SKM-1 treated with dmso at 0.1 percent for 144 hours (cell line): ENCODE results near the gene C1orf185.
"Not testable (repeated sequence)": the region's sequence is repeated elsewhere in the genome, so short reads cannot be mapped to it uniquely, and the experiment has no call there.

ENCODE experiments used
- DNase-seq: peaks from one replicate; lab custom pipeline; 2025; ENCODE audit not compliant: unreplicated experiment; lab: John Stamatoyannopoulos, UW

The C1orf185 gene

DNA sequence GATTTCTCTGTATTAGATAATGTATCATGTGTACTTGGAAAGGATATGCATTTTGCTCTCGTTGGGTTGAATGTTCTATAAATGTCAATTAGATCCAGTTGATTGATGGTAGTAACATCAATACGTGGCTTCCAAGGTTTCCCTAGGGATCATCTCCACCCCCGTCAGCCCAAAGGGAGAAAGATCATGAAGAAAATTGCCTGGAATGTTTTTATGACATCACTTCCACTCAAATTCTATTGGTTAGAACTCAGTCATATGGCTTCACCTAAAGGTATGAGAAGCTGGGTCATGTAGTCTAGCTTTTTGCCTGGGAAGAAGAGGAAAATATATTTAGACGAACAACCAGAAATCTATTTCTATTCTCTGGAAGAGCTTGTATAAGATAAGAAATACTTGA is at the start of gene C1orf185:
TSS of gene C1orf185 (plus strand) at position 253 of the 400 bp plus-strand sequence. CDS start at position 259, 6 bp downstream.
- DNase-seq = no peak

DNA sequence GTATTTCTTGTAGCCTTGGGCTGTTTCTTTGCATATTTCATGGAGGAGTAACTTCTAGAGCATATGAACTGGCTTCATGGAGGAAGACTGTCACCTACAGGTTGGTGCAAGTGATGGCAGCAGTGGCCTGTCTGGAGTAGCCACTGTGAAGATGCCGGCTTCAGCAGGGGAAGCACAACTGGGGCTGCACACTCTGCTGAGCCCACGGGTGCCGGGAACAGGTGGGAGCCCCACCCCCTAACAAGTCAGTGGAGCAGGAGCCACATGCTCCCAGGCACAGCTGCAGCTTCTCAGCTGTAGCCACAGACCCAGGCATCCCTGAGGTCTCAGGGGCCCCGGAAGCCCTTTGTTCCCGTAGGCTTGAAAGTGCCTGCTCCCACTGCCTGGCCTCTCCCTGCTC is 43.2 kb upstream of the C1orf185 start:
- no peak for DNase-seq

DNA sequence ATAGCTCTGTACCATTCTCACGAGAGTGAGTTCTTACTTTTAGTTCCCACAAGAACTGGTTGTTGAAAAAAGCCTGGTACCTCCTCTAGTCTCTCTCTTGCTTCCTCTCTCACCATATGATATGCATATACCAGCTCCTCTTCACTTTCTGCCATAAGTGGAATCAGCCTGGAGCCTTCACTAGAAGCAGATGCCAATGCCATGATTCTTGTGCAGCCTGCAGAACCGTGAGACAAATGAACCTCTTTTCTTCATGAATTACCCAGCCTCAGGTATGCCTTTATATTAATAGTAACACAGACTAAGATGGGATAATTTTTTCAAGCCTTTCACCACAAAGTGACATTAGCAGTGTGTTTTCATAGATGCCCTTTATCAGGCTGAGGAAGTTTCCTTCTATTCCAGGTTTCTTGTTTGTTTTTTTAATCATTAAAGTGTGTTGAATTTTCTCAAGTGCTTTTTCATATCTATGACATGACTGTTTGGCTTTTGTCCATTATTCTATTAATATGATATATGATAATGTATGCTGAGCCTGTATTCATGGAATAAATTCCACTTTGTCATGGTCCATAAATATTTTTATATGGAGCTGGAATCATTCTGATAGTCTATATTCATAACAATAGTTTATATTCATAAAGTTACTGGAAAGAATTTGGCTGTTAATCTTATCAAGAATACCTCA is 40.7 kb upstream of the C1orf185 start:
- DNase-seq = no peak

DNA sequence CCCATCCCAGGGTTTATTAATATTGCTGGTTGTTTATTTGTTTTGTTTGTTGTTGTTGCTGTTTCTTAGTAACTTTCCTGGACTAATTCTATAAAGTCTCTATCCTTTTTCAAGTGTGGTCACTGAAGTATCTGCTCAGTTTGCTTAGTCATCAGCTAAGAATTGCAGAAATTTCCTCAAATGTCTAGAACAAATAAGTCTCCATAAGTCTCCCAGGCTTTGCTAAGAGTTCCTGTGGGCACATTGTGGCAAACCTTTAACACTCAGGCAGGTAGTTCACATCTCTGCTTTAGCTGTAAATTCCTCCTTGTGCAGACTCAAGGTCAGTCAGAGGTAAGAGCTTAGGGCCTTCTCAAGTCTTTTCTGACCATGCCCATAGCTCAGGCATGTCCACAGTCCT is 38.9 kb upstream of the C1orf185 start:
- DNase-seq = no peak

DNA sequence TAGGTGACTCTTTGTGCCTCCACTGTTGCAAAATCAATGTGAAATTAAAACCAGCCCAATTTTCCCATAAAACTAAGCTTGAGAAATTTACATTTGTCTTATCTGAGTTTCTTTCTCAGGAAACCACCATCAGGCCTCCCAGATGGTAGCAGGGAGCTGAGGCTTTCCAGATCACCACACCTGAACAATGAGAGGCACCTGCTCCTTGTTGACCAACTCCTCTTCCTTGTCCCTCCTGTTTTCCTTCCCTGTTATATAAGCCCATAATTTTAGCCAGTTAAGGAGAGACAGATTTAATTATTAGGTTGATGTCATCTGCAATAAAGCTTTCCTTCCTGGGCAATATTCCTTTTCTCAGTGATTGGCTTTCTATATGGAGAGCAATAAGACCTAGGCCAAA is 32.0 kb upstream of the C1orf185 start:
- no peak for DNase-seq

DNA sequence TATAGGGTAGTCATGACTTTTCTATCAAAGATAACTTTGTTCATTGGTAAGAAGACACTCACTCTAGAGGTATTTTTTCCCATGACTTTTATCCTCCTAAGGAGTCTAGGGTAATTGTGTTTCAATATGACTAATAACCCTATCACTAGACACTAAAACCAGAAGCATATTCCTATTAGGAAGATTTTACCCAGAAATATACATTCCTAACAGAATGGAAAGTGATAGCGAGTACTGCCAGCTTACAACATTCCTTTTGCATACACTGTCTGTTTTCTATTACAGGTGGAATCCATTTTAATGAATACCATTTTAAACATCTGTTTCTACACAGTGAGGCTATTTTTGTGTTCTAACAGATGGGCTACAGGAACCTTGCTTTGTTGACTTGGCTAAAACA is 31.4 kb upstream of the C1orf185 start:
- no peak for DNase-seq

DNA sequence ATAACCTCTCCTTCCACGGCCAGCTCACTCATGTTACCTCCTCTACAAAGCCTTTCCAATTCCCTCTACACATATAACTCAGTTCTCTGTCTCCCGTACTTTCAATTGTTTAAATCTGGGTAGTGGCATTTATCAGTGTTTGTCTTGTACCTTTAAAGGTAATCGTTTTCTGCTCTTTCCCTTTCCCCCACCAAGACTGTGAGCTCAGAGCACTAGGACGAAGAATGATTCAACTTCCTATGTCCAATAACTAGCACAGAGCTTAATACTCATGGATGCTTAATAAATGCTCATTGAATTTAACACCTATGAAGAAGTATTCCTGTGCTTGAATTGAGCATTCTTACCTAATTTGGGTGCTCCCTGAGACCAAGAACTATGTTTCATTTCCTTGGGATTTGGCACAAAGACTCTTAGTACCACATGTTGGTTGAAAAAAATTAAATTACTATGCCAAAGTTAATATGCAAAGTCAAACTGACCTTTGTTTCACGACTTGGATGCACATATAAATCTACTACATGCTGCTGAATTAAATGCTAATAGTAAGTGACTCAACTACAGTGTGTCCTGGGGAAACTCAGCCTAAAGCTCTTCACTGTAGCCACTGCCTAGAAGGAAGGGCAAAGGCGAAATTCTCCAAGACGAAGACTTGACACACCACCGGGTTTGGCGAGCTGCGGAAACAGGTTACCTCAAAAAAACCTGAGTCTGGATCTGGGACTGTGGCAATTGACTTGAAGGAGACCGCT is 30.6 kb upstream of the C1orf185 start:
- no peak for DNase-seq

DNA sequence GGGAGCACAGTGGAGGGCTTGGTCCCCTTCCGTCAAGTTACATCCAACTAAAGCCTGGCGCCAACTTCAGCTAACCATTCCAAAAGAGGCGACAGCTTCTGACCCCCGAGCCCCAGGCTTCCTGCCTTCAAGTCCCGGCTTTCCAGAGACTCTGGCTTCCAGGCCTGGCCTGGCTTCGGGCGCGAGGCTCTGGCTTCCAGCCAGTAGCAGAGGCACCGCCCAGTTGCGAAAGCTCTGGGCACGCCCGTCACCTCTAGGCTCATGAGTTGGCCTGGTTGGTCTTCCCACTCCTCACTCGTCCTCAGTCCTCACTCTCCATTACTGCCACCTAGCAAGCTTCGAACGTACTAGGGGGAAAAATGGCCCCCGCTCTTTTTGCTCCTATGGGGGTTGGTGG is 30.0 kb upstream of the C1orf185 start:
- DNase-seq = no peak

DNA sequence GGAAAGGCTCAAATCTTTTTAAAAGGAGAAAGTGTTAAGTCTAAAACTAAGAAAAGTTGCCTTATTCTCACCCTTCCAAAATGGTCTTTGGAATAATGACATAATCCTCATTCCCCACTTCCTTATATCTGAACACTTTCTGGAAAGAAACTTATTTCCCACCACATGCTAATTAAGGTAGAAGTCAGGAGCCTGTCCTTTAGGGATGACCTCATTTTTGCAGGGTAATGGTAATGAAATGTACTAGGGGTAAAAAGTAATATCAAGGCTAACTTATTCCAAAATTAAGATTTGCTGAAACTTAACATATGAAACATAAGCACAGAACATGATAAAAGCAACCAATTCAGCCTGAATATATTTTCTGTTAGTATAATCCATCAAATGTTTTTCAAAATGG is 29.4 kb upstream of the C1orf185 start:
- no peak for DNase-seq

DNA sequence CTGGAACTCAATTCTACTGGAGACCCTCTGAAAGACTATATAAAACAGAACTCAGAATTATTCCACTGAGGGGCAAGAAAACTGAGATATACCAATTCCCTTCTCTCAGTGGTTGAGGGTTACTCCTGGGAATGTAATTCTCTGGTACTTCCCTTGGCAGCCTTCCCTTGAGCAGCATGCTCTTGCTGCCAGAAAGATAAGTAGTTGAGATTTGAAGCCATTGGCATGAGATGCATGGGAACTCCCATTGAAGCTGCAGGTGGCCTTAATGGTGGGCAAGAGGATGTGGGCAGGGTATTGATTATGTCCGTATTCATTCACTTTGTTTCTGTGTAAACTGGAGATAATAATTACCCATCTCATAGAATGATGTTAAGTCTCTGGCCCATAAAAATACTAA is 28.6 kb upstream of the C1orf185 start:
- DNase-seq = no peak

DNA sequence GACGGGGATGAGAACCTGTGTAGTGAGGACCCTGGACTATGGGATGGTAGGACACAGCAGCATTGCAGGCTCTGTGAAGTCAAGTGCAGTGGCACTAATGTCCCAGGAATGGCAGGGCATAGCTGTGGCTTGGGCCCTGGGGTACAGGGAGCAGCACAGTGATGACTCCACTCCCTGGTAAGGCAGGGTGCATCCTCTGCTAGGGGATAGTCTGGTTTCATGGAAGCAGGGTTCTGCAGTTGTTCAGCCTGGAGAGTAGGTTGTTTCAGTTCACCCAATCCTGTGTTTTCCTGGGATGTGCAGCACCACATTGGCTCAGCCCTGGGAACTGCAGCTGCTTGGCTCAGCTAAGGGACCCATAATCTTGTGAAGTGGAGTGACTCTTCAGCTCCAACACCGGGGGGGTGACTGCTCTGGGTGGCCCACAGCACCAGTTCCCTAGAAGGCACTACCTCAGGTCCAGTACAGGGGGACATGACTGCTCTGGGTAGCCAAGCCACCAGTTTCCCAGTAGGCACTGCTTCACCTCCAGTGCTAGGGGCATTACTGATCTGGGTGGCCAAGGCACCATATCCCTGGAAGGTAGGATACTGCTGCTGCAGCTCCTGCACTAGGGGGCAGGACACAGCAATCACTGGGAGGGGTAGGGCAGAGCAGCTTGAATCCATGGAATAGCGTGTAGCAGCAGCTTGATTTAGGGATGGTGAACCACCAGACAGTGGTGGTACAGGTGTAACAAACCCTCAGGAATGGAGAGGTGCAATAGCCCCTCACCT is 15.3 kb upstream of the C1orf185 start:
- DNase-seq = no peak

DNA sequence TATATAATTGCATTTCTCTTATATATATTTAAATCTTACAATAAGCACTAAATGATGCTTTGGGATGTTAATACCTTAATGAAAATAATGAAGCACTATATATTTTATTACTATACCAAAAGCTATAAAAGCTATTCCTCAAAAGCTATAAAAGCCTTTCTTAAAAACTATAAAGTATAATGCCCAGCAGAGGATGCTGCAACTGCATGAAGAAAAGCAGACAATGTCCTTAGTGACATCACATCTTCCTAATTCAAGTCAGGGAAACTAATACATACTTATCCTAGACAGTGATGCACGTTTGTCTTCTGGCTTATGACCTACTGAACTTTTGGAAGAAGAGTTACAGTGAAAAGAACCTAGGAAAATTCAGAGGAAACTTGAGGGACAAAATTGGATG is 13.6 kb upstream of the C1orf185 start:
- no peak for DNase-seq

DNA sequence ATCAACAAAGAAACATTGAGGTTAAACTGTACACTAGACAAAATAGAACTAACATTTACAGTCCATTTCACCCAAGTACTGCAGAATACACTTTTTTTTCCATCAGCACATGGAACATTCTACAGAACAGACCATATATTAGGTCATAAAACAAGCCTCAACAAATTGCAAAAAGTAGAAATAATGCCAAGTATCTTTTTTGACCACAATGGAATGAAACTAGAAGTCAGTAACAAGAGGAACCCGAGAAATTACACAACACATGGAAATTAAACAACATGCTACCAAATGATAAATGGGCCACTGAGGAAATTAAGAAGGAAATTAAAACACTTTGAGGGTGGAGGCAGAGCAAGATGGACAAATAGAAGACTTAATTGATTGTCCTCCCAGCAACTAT is 8.4 kb upstream of the C1orf185 start:
- no peak for DNase-seq

DNA sequence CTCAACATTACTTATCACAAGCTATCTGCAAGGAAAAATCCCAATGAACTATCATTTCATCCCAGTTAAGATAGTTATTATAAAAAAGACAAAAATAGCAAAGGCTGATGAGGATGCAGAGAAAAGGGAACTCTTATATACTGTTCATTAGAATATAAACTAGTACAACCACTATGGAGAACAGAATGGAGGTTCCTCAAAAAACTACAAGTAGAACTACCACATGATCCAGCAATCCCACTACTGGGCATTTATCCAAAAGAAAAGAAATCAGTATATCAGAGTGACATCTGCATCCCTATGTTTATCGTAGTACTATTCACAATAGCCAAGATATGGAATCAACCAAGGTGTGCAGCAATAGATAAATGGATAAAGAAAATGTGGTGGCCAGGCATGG is 4.9 kb upstream of the C1orf185 start:
- DNase-seq = no peak

DNA sequence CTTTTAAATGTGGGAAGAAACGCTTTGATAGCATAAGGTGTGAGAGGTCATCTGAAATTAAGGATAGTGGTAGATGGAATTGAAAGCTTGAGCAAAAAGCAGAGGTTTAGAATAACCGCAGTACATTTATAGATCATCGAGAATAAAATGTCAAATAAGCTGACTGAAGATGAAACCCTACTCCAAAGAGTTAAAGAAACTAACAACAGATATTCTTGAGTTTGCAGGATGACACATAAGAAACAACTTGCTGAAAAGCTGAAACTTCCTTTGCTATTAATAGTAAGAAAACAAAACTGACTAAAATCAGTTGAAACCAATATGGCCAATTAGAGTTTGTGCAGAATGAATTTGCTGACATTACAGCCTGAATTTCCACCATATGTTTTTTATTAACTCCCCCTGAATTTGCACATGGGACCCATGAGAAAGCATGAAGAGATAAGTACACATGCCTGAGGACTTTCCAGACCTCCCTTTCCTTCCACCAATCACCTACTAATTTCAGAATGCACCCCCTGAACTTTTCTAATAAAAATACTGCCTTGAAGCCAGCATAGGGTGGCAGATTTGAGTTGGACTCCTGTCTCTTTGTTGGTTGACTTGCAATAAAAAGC is 1.7 kb upstream of the C1orf185 start:
- DNase-seq = no peak

DNA sequence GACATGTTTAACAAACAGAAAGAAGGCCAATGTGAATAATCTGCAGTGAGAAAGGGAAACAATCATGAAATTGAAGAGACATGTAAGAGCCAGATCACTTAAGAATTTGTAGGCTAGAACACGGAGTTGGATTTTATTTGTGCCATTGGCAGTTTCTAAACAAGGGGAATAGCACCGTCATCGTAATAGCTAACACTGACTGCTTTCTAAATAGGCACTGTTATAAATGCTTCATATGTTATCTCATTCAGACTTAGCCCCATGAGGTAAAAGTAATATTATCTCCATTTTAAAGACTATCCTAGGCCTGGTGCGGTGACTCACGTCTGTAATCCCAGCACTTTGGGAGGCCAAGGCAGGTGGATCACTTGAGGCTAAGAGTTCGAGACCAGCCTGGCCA is 12.1 kb downstream of the C1orf185 start:
- no peak for DNase-seq

DNA sequence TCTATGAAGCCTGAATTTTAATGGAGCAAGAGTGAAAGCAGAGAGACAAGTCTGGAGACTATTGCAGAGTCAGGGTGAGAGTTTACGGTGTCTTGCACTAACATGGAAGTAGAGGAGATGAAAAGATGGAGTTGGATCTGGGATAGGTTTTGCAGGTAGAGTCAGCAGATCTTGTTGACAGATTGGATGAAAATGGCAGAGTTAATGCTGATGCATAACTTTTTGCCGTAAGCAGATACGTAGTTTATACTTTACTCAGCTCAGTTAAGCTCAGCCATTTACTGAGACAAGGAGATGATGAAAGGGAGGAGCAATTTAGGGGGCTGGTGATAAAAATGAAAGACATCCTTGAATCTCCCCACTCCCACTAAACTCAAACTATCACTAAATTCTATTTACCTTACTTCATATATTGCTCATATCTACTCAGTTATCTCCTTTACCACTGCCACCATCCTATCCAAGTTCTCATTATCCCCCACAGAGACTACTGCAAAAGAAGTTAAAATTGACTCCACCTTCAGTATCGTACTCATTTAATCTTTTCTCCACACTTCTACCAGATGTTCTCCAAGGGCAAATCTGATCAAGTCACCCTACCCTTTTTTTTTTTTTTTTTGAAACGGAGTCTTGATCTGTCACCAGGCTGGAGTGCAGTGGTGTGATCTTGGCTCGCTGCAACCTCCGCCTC is 13.8 kb downstream of the C1orf185 start:
- DNase-seq = no peak

DNA sequence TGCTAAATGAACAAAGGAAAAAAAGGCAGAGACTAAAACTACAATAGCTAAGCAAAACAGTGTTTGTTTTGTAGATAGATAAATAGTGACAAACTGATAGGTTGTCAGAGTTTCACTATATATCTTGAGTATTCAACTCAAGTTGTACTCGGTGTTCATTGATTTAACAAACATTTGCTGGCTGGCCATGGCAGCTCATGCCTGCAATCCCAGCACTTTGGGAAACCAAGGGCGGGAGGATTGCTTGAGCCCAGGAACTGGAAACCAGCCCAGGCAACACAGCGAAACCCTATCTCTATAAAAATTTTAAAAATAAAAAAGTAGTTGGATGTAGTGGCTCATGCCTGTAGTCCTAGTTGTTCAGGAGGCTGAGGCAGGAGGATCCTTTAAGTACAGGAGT is 17.3 kb downstream of the C1orf185 start:
- no peak for DNase-seq

DNA sequence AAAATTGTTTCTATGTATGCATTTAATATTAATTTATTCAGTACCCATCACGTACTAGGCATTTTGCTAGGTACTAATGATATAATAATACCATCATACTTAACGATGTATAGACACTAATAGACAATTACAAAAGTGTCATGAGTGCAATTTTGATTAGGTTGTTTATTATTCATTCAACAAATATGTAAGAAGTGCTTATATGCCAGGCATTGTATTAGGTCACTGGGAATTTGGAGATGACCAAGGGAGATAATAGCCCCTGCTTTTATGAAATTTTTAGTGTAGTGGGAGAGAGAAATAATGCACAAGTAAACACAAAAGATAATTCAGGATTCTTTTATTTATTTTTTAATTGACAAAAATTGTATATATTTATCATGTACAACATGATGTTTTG is 18.6 kb downstream of the C1orf185 start:
- no peak for DNase-seq

DNA sequence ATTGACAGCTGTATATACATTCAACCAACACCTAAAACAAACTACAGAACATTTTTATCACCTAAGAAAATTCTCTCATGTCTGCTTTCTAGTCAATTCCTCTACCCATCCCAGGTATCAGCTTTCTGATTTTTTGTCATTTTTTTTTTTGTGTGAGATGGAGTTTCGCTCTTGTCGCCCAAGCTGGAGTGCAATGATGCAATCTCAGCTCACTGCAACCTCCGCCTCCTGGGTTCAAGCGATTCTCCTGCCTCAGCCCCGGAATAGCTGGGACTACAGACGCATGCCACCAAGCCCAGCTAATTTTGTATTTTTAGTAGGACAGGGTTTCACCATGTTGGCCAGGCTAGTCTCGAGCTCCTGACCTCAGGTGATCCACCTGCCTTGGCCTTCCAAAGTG is 25.1 kb downstream of the C1orf185 start:
- DNase-seq = not testable (repeated sequence)

DNA sequence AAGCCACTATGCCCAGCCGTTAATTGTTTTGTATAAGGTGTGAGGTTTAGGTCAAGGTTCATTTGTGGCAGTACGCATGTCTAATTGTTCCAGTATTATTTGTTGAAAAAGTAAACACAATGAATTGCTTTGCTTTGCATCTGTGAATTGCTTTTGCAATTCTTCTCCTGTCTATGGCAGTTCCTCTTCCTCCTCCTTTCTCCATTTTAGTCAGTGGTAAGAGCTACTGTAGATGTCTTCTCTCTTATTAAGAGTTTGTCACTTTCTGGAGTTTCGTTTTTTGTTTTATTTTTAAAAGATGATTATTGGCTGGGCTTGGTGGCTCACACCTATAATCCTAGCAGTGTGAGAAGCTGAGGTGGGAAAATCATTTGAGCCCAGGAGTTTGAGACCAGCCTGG is 29.2 kb downstream of the C1orf185 start:
- no peak for DNase-seq
